ENCODE measurements around the gene CD84.

- no peak for TF ChIP-seq EZH2 (IDR thresholded peaks at IDR 0.05; ENCODE audit: low read length, unreplicated experiment)
- TF ChIP-seq EZH2phosphoT487 (IDR thresholded peaks at IDR 0.05; ENCODE audit: borderline replicate concordance, low read length), result no peak
- TF ChIP-seq CTCF (conservative IDR thresholded peaks at IDR 0.05; ENCODE audit: low read depth, low read length), result no peak
Measured at GRCh38 chr1:160584784-160585183, 5.5 kb upstream of the CD84 start.

Data from PC-3 (cell line).